Activated CD4-positive, CD25-positive, alpha-beta regulatory T cell treated with anti-CD3 and anti-CD28 coated beads, Interleukin-2, amount 50 U/mL, for 72 hours (primary cell): Measurements from ENCODE around the gene ASCL4.

Experiments used
- DNase-seq: peaks from one replicate; pipeline ENCODE4 v3.0.0; 2021

Gene ASCL4

GRCh38 chr12:107779077-107779831 is 4.8 kb downstream of the ASCL4 start:
- no peak for DNase-seq

GRCh38 chr12:107780298-107780697 is 5.8 kb downstream of the ASCL4 start:
- DNase-seq = no peak

- no peak for DNase-seq
Observed at GRCh38 chr12:107782067-107782466, 7.6 kb downstream of the ASCL4 start.

- DNase-seq = no peak
Observed at GRCh38 chr12:107783406-107784376, 9.2 kb downstream of the ASCL4 start.

GRCh38 chr12:107788281-107788680 is 13.8 kb downstream of the ASCL4 start:
- no peak for DNase-seq

GRCh38 chr12:107788690-107789458 is 14.4 kb downstream of the ASCL4 start:
- no peak for DNase-seq

GRCh38 chr12:107791465-107792089 is 17.1 kb downstream of the ASCL4 start:
- no peak for DNase-seq

- no peak for DNase-seq
Observed at GRCh38 chr12:107794451-107794850, 19.9 kb downstream of the ASCL4 start.

GRCh38 chr12:107798580-107798979 is 24.1 kb downstream of the ASCL4 start:
- no peak for DNase-seq

GRCh38 chr12:107801150-107801549 is 26.6 kb downstream of the ASCL4 start:
- DNase-seq = no peak

- no peak for DNase-seq
Observed at GRCh38 chr12:107803092-107803491, 28.6 kb downstream of the ASCL4 start.

- DNase-seq = no peak
Observed at GRCh38 chr12:107805488-107806180, 31.1 kb downstream of the ASCL4 start.

GRCh38 chr12:107807471-107808150 is 33.1 kb downstream of the ASCL4 start:
- no peak for DNase-seq

GRCh38 chr12:107817250-107817649 is 42.7 kb downstream of the ASCL4 start:
- no peak for DNase-seq

GRCh38 chr12:107818984-107819383 is 44.5 kb downstream of the ASCL4 start:
- no peak for DNase-seq

- no peak for DNase-seq
Observed at GRCh38 chr12:107822356-107822755, 47.9 kb downstream of the ASCL4 start.
